Neuronal stem cell (in vitro differentiated cells): ENCODE measurements around the gene HDAC9.

Experiments used
- DNase-seq: peaks from one replicate; pipeline ENCODE4 v3.0.0-alpha.2; 2013; ENCODE audit warnings: low spot score
- H2AFZ ChIP-seq: one replicate; pipeline ENCODE4 v1.6.1; 2013; ENCODE audit warnings: mild to moderate bottlenecking, low read length, inconsistent platforms
- H2AK5ac ChIP-seq: 2 replicates; pipeline ENCODE4 v1.6.1; 2013; ENCODE audit warnings: low read depth, mild to moderate bottlenecking, inconsistent platforms, low read length, moderate library complexity, mixed read lengths
- H2BK120ac ChIP-seq: 2 replicates; pipeline ENCODE4 v1.6.1; 2013; ENCODE audit warnings: low read depth, mild to moderate bottlenecking, inconsistent platforms, low read length, moderate library complexity, mixed read lengths
- H2BK12ac ChIP-seq: one replicate; pipeline ENCODE4 v1.6.1; 2013; ENCODE audit warnings: low read length, inconsistent platforms
- H2BK15ac ChIP-seq: 2 replicates; pipeline ENCODE4 v1.6.1; 2013; ENCODE audit warnings: mild to moderate bottlenecking, low read length, inconsistent platforms, mixed read lengths
- H2BK5ac ChIP-seq: one replicate; pipeline ENCODE4 v1.6.1; 2013; ENCODE audit warnings: inconsistent platforms, mild to moderate bottlenecking, low read length, moderate library complexity
- H3K14ac ChIP-seq: one replicate; pipeline ENCODE4 v1.6.1; 2013; ENCODE audit warnings: low read length, inconsistent platforms
- H3K18ac ChIP-seq: 2 replicates; pipeline ENCODE4 v1.6.1; 2013; ENCODE audit warnings: low read length, inconsistent platforms
- H3K23ac ChIP-seq: 2 replicates; pipeline ENCODE4 v1.6.1; 2013; ENCODE audit warnings: low read depth, mild to moderate bottlenecking, mixed read lengths, low read length, inconsistent platforms; ENCODE audit not compliant: poor library complexity
- H3K27ac ChIP-seq: replicated peaks from 3 replicates; pipeline ENCODE4 v1.5.1; 2013; ENCODE audit warnings: low read length, inconsistent platforms
- H3K27me3 ChIP-seq, 3 experiments: 2 replicates each; pipeline ENCODE4 v1.6.1; 2013; ENCODE audit warnings: low read length in 3 of 3, mild to moderate bottlenecking in 2 of 3, inconsistent platforms in 1 of 3, low read depth in 1 of 3, mixed read lengths in 1 of 3, moderate library complexity in 1 of 3; ENCODE audit not compliant: control insufficient read depth in 3 of 3, insufficient read depth in 3 of 3
- H3K36me3 ChIP-seq, 2 donors: replicated peaks in 1 of 2; 2 replicates each; pipeline ENCODE4 v1.6.1; 2013; ENCODE audit warnings: low read length in 2 of 2; ENCODE audit not compliant: control insufficient read depth in 2 of 2, insufficient read depth in 2 of 2
- H3K4ac ChIP-seq: 2 replicates; pipeline ENCODE4 v1.6.1; 2013; ENCODE audit warnings: inconsistent platforms, mild to moderate bottlenecking, low read length, moderate library complexity
- H3K4me1 ChIP-seq, 2 donors: 1 replicate in 1 of 2; 2 replicates in 1 of 2; pipeline ENCODE4 v1.6.1; 2013; ENCODE audit warnings: low read length in 2 of 2, low read depth in 1 of 2; ENCODE audit not compliant: control insufficient read depth in 2 of 2, insufficient read depth in 1 of 2
- H3K4me2 ChIP-seq: one replicate; pipeline ENCODE4 v1.6.1; 2013; ENCODE audit warnings: mild to moderate bottlenecking, low read length, inconsistent platforms; ENCODE audit not compliant: insufficient read depth, poor library complexity, severe bottlenecking
- H3K4me3 ChIP-seq, 2 donors: 2 replicates each; pipeline ENCODE4 v1.5.1; 2013; ENCODE audit warnings: low read length in 2 of 2, mild to moderate bottlenecking in 2 of 2, inconsistent platforms in 1 of 2, moderate library complexity in 1 of 2
- H3K79me1 ChIP-seq: one replicate; pipeline ENCODE4 v1.6.1; 2013; ENCODE audit warnings: low read depth, mild to moderate bottlenecking, inconsistent platforms, low read length, moderate library complexity
- H3K9ac ChIP-seq: one replicate; pipeline ENCODE4 v1.6.1; 2013; ENCODE audit warnings: mild to moderate bottlenecking, low read depth, low read length, inconsistent platforms; ENCODE audit not compliant: poor library complexity
- H3K9me3 ChIP-seq, 2 donors: replicated peaks in 1 of 2; 2 replicates each; pipeline versions ENCODE3 to v1.6.1; 2013; ENCODE audit warnings: low read length in 2 of 2, mild to moderate bottlenecking in 2 of 2, inconsistent platforms in 1 of 2, low read depth in 1 of 2, mixed read lengths in 1 of 2, moderate library complexity in 1 of 2; ENCODE audit not compliant: control insufficient read depth in 2 of 2, insufficient read depth in 1 of 2
- H4K8ac ChIP-seq: one replicate; pipeline ENCODE4 v1.6.1; 2013; ENCODE audit warnings: low read depth, mild to moderate bottlenecking, inconsistent platforms, low read length, moderate library complexity
- H4K91ac ChIP-seq: one replicate; pipeline ENCODE4 v1.6.1; 2013; ENCODE audit warnings: low read length, low read depth, mild to moderate bottlenecking, inconsistent platforms; ENCODE audit not compliant: poor library complexity
- WGBS, 2 donors: extraction: QIAGEN DNeasy Blood & Tissue Kit; methylation state at CpG; one replicate each; pipeline ENCODE4 v1.1.7; 2013; ENCODE audit warnings: missing lambda C conversion rate in 2 of 2, mixed read lengths in 1 of 2; ENCODE audit not compliant: insufficient read length in 2 of 2, insufficient replicate concordance in 1 of 2; ENCODE audit errors: extremely low coverage in 2 of 2; 5-methylcytosine and 5-hydroxymethylcytosine counted together

The HDAC9 gene

GRCh38 chr7:18829858-18830285 lies 334.3 kb downstream of the HDAC9 start:
- no peaks in the 10 kb centered on the region for H3K27me3 ChIP-seq
- no peaks in the 10 kb centered on the region for H3K9me3 ChIP-seq
- H3K79me1 ChIP-seq, result peaks cover 2% of the 10 kb centered on the region
- no peak overlapping the region for H3K4me2 ChIP-seq
- H3K4ac ChIP-seq, result no peak overlapping the region
- peak overlapping the region; percentile 52 for H2AFZ ChIP-seq
- H3K36me3 ChIP-seq, result no peaks in the 10 kb centered on the region
- H4K8ac ChIP-seq, result no peak overlapping the region
- peaks cover 6% of the 10 kb centered on the region in 2 donors for H3K4me1 ChIP-seq
- H3K23ac ChIP-seq, result no peak overlapping the region
- H4K91ac ChIP-seq, result no peak overlapping the region
- H3K18ac ChIP-seq, result no peak overlapping the region
- H3K9ac ChIP-seq, result no peak overlapping the region
- no peak overlapping the region for H2BK12ac ChIP-seq
- H2BK15ac ChIP-seq, result no peak overlapping the region
- no peak overlapping the region for H2AK5ac ChIP-seq
- H2BK5ac ChIP-seq, result no peak overlapping the region
- H2BK120ac ChIP-seq, result no peak overlapping the region
- WGBS, 2 donors, result no CpG with 5 or more reads among the region's 3 CpGs
- H3K27ac ChIP-seq, result no peak overlapping the region
- DNase-seq, result no peak
- H3K4me3 ChIP-seq, result no peak overlapping the region
- no peak overlapping the region for H3K14ac ChIP-seq

GRCh38 chr7:18831419-18831818 lies 335.9 kb downstream of the HDAC9 start:
- H3K27me3 ChIP-seq, result no peaks in the 10 kb centered on the region
- WGBS, 2 donors, result no CpG with 5 or more reads among the region's 4 CpGs
- H3K14ac ChIP-seq, result no peak overlapping the region

GRCh38 chr7:18831943-18832342 lies 336.4 kb downstream of the HDAC9 start:
- no peak overlapping the region for H3K27ac ChIP-seq
- H3K23ac ChIP-seq, result no peak overlapping the region
- no peak overlapping the region for H3K4me2 ChIP-seq
- H3K18ac ChIP-seq, result no peak overlapping the region
- H3K79me1 ChIP-seq, result peaks cover 2% of the 10 kb centered on the region
- no peak overlapping the region for H2BK120ac ChIP-seq
- no peak overlapping the region for H4K8ac ChIP-seq
- H4K91ac ChIP-seq, result no peak overlapping the region
- no peak overlapping the region for H3K14ac ChIP-seq
- H3K27me3 ChIP-seq, result no peaks in the 10 kb centered on the region
- no peak overlapping the region for H2BK5ac ChIP-seq
- peaks cover 6 to 11% of the 10 kb centered on the region in 2 donors for H3K4me1 ChIP-seq
- no peak overlapping the region for H3K4me3 ChIP-seq
- no peak overlapping the region for H2BK12ac ChIP-seq
- no peak overlapping the region for H2BK15ac ChIP-seq
- H3K36me3 ChIP-seq, result no peaks in the 10 kb centered on the region
- no peak overlapping the region for H2AFZ ChIP-seq
- no peak overlapping the region for H2AK5ac ChIP-seq
- WGBS, 2 donors, result no CpG with 5 or more reads among the region's 2 CpGs
- H3K9ac ChIP-seq, result no peak overlapping the region
- H3K9me3 ChIP-seq, result no peaks in the 10 kb centered on the region
- no peak overlapping the region for H3K4ac ChIP-seq
- DNase-seq, result no peak

More at GRCh38 chr7:18831419-18831818, 335.9 kb downstream of the HDAC9 start:
- Histone ChIP-seq H3K4me2 (no peak overlapping the region), H3K4me1 (peaks cover 6 to 11% of the 10 kb centered on the region in 2 donors), H3K4me3 (no peak overlapping the region), H2AFZ (no peak overlapping the region), H3K36me3 (no peaks in the 10 kb centered on the region), H3K27ac (no peak overlapping the region), H4K8ac (no peak overlapping the region), H3K23ac (no peak overlapping the region), H2AK5ac (no peak overlapping the region), H3K18ac (no peak overlapping the region), H2BK12ac (no peak overlapping the region), H2BK5ac (no peak overlapping the region), H3K79me1 (peaks cover 2% of the 10 kb centered on the region), H2BK15ac (no peak overlapping the region), H3K4ac (no peak overlapping the region), H2BK120ac (no peak overlapping the region), H3K9ac (no peak overlapping the region), H3K9me3 (no peaks in the 10 kb centered on the region), H4K91ac (no peak overlapping the region)
- DNase-seq, result no peak

GRCh38 chr7:18834577-18834976 lies 339.0 kb downstream of the HDAC9 start:
- no CpG with 5 or more reads among the region's 8 CpGs for WGBS, 2 donors
- H3K27ac ChIP-seq, result no peak overlapping the region

More at GRCh38 chr7:18834577-18834976, 339.0 kb downstream of the HDAC9 start:
- no peaks in the 10 kb centered on the region for H3K79me1 ChIP-seq
- H3K9ac ChIP-seq, result no peak overlapping the region
- no peak overlapping the region for H2AFZ ChIP-seq
- peaks cover 2 to 9% of the 10 kb centered on the region in 2 donors for H3K4me1 ChIP-seq
- H4K8ac ChIP-seq, result no peak overlapping the region
- H3K4me3 ChIP-seq, result no peak overlapping the region
- no peak overlapping the region for H2BK5ac ChIP-seq
- no peaks in the 10 kb centered on the region for H3K36me3 ChIP-seq
- no peak overlapping the region for H2BK12ac ChIP-seq
- no peaks in the 10 kb centered on the region for H3K9me3 ChIP-seq
- H3K27me3 ChIP-seq, result no peaks in the 10 kb centered on the region
- H2BK15ac ChIP-seq, result no peak overlapping the region
- DNase-seq, result no peak
- H3K4me2 ChIP-seq, result no peak overlapping the region
- no peak overlapping the region for H2BK120ac ChIP-seq
- H3K14ac ChIP-seq, result no peak overlapping the region
- H3K4ac ChIP-seq, result no peak overlapping the region
- H2AK5ac ChIP-seq, result no peak overlapping the region
- no peak overlapping the region for H3K18ac ChIP-seq
- no peak overlapping the region for H3K23ac ChIP-seq
- H4K91ac ChIP-seq, result no peak overlapping the region
